BLaER1 (cell line): ENCODE results near the gene STX18.

ENCODE experiments used
- H3K27ac ChIP-seq: shearing (Covaris generic); formaldehyde crosslinking; 2 replicates; pipeline ENCODE4 v1.8.1; 2022
- H3K27me3 ChIP-seq: shearing (Covaris generic); formaldehyde crosslinking; 2 replicates; pipeline ENCODE4 v1.8.1; 2022
- H3K36me3 ChIP-seq: shearing (Covaris generic); formaldehyde crosslinking; 2 replicates; pipeline ENCODE4 v1.8.1; 2022
- H3K4me1 ChIP-seq: shearing (Covaris generic); formaldehyde crosslinking; 2 replicates; pipeline ENCODE4 v1.8.1; 2022
- H3K4me2 ChIP-seq: shearing (Covaris generic); formaldehyde crosslinking; 2 replicates; pipeline ENCODE4 v1.8.1; 2022
- H3K4me3 ChIP-seq: shearing (Covaris generic); formaldehyde crosslinking; 2 replicates; pipeline ENCODE4 v1.8.1; 2022
- H3K9ac ChIP-seq: shearing (Covaris generic); formaldehyde crosslinking; 2 replicates; pipeline ENCODE4 v1.8.1; 2022
- H3K9me3 ChIP-seq: shearing (Covaris generic); formaldehyde crosslinking; 2 replicates; pipeline ENCODE4 v1.8.1; 2022
- H4K20me1 ChIP-seq: shearing (Covaris generic); formaldehyde crosslinking; 2 replicates; pipeline ENCODE4 v1.8.1; 2022
- Cebpa-rat ChIP-seq: shearing (Covaris generic); IDR thresholded peaks from 2 replicates; pipeline ENCODE4 v1.8.1; 2022

The STX18 gene

GRCh38 chr4:4504783-4505182 lies 37.1 kb downstream of the STX18 start:
- no peak overlapping the region for H3K4me2 ChIP-seq
- TF ChIP-seq Cebpa-rat: no peak; the same call in 1 of the 2 replicates
- no peak overlapping the region for H3K4me3 ChIP-seq
- H3K27ac ChIP-seq: no peak overlapping the region
- H3K4me1 ChIP-seq: peaks cover 20% of the 10 kb centered on the region
- H3K9me3 ChIP-seq: no peaks in the 10 kb centered on the region; the same call in 1 of the 2 replicates
- H4K20me1 ChIP-seq: peaks cover 76% of the 10 kb centered on the region
- H3K27me3 ChIP-seq: no peaks in the 10 kb centered on the region
- no peak overlapping the region for H3K9ac ChIP-seq
- H3K36me3 ChIP-seq: peaks cover 3% of the 10 kb centered on the region; the same call in 1 of the 2 replicates

- Histone ChIP-seq H3K4me3 (no peak overlapping the region), H3K4me1 (peaks cover 20% of the 10 kb centered on the region), H3K27ac (no peak overlapping the region), H3K27me3 (no peaks in the 10 kb centered on the region), H3K9me3 (no peaks in the 10 kb centered on the region), H4K20me1 (peaks cover 91% of the 10 kb centered on the region), H3K36me3 (no peaks in the 10 kb centered on the region; the same call in 1 of the 2 replicates), H3K9ac (no peak overlapping the region), H3K4me2 (peak overlapping the region; percentile 54)
- TF ChIP-seq Cebpa-rat: no peak
These were observed 39.0 kb downstream of the STX18 start for GRCh38 chr4:4502694-4503311.

GRCh38 chr4:4501679-4502078 lies 40.2 kb downstream of the STX18 start:
- no peaks in the 10 kb centered on the region for H3K27me3 ChIP-seq
- peaks cover 89% of the 10 kb centered on the region for H4K20me1 ChIP-seq
- no peak overlapping the region for H3K27ac ChIP-seq
- no peak for TF ChIP-seq Cebpa-rat
- no peak overlapping the region for H3K9ac ChIP-seq
- H3K4me3 ChIP-seq: no peak overlapping the region
- peaks cover 4% of the 10 kb centered on the region for H3K36me3 ChIP-seq
- H3K4me2 ChIP-seq: no peak overlapping the region
- H3K4me1 ChIP-seq: peaks cover 20% of the 10 kb centered on the region
- H3K9me3 ChIP-seq: no peaks in the 10 kb centered on the region

GRCh38 chr4:4499438-4500123 lies 42.3 kb downstream of the STX18 start:
- Histone ChIP-seq H4K20me1 (peaks cover 89% of the 10 kb centered on the region), H3K9me3 (no peaks in the 10 kb centered on the region), H3K27me3 (no peaks in the 10 kb centered on the region), H3K4me2 (no peak overlapping the region), H3K4me1 (peaks cover 20% of the 10 kb centered on the region), H3K9ac (no peak overlapping the region), H3K27ac (no peak overlapping the region), H3K4me3 (no peak overlapping the region), H3K36me3 (peaks cover 4% of the 10 kb centered on the region; the same call in 1 of the 2 replicates)
- no peak for TF ChIP-seq Cebpa-rat

GRCh38 chr4:4496592-4497372 lies 45.1 kb downstream of the STX18 start:
- H3K4me2 ChIP-seq: no peak overlapping the region
- H3K4me3 ChIP-seq: no peak overlapping the region
- peaks cover 69% of the 10 kb centered on the region for H4K20me1 ChIP-seq
- H3K9ac ChIP-seq: no peak overlapping the region
- no peaks in the 10 kb centered on the region for H3K27me3 ChIP-seq
- peaks cover 18% of the 10 kb centered on the region for H3K4me1 ChIP-seq
- H3K9me3 ChIP-seq: no peaks in the 10 kb centered on the region
- no peak overlapping the region for H3K27ac ChIP-seq
- TF ChIP-seq Cebpa-rat: no peak
- peaks cover 4% of the 10 kb centered on the region; the same call in 1 of the 2 replicates for H3K36me3 ChIP-seq

- Histone ChIP-seq H3K9me3 (no peaks in the 10 kb centered on the region), H4K20me1 (peaks cover 66% of the 10 kb centered on the region), H3K9ac (no peak overlapping the region), H3K4me1 (peaks cover 24% of the 10 kb centered on the region), H3K4me2 (no peak overlapping the region), H3K27me3 (no peaks in the 10 kb centered on the region), H3K4me3 (no peak overlapping the region), H3K27ac (no peak overlapping the region), H3K36me3 (peaks cover 4% of the 10 kb centered on the region; the same call in 1 of the 2 replicates)
- TF ChIP-seq Cebpa-rat: no peak
These were observed 47.0 kb downstream of the STX18 start for GRCh38 chr4:4494882-4495281.

- Histone ChIP-seq H3K4me1 (peaks cover 29% of the 10 kb centered on the region), H3K27ac (no peak overlapping the region), H4K20me1 (peaks cover 73% of the 10 kb centered on the region), H3K27me3 (no peaks in the 10 kb centered on the region), H3K9ac (no peak overlapping the region), H3K4me3 (no peak overlapping the region), H3K9me3 (no peaks in the 10 kb centered on the region), H3K36me3 (peaks cover 4% of the 10 kb centered on the region; the same call in 1 of the 2 replicates), H3K4me2 (peak overlapping the region; percentile 72)
- TF ChIP-seq Cebpa-rat: no peak
These were observed 49.5 kb downstream of the STX18 start for GRCh38 chr4:4492161-4492847.

- Histone ChIP-seq H3K27me3 (no peaks in the 10 kb centered on the region), H4K20me1 (peaks cover 73% of the 10 kb centered on the region), H3K4me3 (no peak overlapping the region), H3K9me3 (no peaks in the 10 kb centered on the region), H3K4me1 (peaks cover 29% of the 10 kb centered on the region), H3K36me3 (no peaks in the 10 kb centered on the region), H3K9ac (no peak overlapping the region), H3K27ac (peak overlapping the region; percentile 45; the same call in 1 of the 2 replicates), H3K4me2 (peak overlapping the region; percentile 72)
- no peak for TF ChIP-seq Cebpa-rat
These were observed 50.4 kb downstream of the STX18 start for GRCh38 chr4:4491396-4491893.

GRCh38 chr4:4490816-4491215 lies 51.0 kb downstream of the STX18 start:
- no peak overlapping the region for H3K9ac ChIP-seq
- no peak for TF ChIP-seq Cebpa-rat
- H3K4me3 ChIP-seq: no peak overlapping the region
- no peak overlapping the region for H3K27ac ChIP-seq
- no peaks in the 10 kb centered on the region for H3K36me3 ChIP-seq
- no peaks in the 10 kb centered on the region for H3K9me3 ChIP-seq
- no peaks in the 10 kb centered on the region for H3K27me3 ChIP-seq
- peak overlapping the region; percentile 72 for H3K4me2 ChIP-seq
- H3K4me1 ChIP-seq: peaks cover 30% of the 10 kb centered on the region
- H4K20me1 ChIP-seq: peaks cover 73% of the 10 kb centered on the region
